Brain microvascular endothelial cell (primary cell): ENCODE measurements around the gene ATP5F1D.

Experiments used
- DNase-seq: peaks from one replicate; pipeline ENCODE4 v3.0.0-alpha.2; 2020
- H3K27ac ChIP-seq: fragments of 250-450 bp; sonication (Bioruptor Pico); 2 replicates; pipeline ENCODE4 v1.5.1; 2020; ENCODE audit warnings: mild to moderate bottlenecking, moderate library complexity
- H3K27me3 ChIP-seq: fragments of 250-450 bp; sonication (Bioruptor Pico); replicated peaks from 2 replicates; pipeline ENCODE4 v1.5.1; 2020; ENCODE audit warnings: mild to moderate bottlenecking
- H3K36me3 ChIP-seq: fragments of 250-450 bp; sonication (Bioruptor Pico); replicated peaks from 2 replicates; pipeline ENCODE4 v1.5.1; 2020; ENCODE audit warnings: mild to moderate bottlenecking
- H3K4me3 ChIP-seq: 2 replicates; pipeline ENCODE4 v1.5.1; 2011; ENCODE audit warnings: low read depth, mild to moderate bottlenecking, control low read depth, low read length, moderate library complexity
- CTCF ChIP-seq: IDR thresholded peaks from 2 replicates; pipeline ENCODE4 v1.5.1; 2011; ENCODE audit warnings: low read depth, mild to moderate bottlenecking, moderate library complexity, low read length, control low read depth, inconsistent platforms; ENCODE audit errors: missing control alignments
- in situ Hi-C: cut with HindIII; loops from 2 replicates; pipeline ENCODE4 v1.10.0; 2017; ENCODE audit warnings: low sequenced_read_pairs, low pct_ligation_motif_present

The ATP5F1D gene

GRCh38 chr19:1284979-1285736, 43.6 kb downstream of the ATP5F1D start:
- Histone ChIP-seq H3K27ac (no peak overlapping the region), H3K27me3 (peaks cover 52% of the 10 kb centered on the region), H3K36me3 (no peaks in the 10 kb centered on the region), H3K4me3 (no peak overlapping the region)
- DNase-seq: no peak
- TF ChIP-seq CTCF: no peak
- in situ Hi-C loops: loop anchor here (5.0 to 10.0 kb wide), 3 partner anchors 90 to 187 kb away; no protein-coding TSS in a partner anchor

- H3K27me3 ChIP-seq: peaks cover 54% of the 10 kb centered on the region
- no peak within 1 kb of the TSS for H3K4me3 ChIP-seq
- in situ Hi-C loops: loop anchor here (10.0 kb wide), 1 partner anchor 89 kb away; no protein-coding TSS in a partner anchor
Observed at GRCh38 chr19:1285737-1286360, 44.3 kb downstream of the ATP5F1D start, which contains the start of gene EFNA2. TSS of gene EFNA2 (plus strand) at chr19:1285873. CDS start at chr19:1286169, 296 bp downstream.

GRCh38 chr19:1286487-1287353, 45.2 kb downstream of the ATP5F1D start:
- in situ Hi-C loops: loop anchor here (10.0 kb wide), 1 partner anchor 88 kb away; no protein-coding TSS in a partner anchor
- Histone ChIP-seq H3K27ac (no peak overlapping the region), H3K4me3 (no peak overlapping the region), H3K36me3 (no peaks in the 10 kb centered on the region), H3K27me3 (peaks cover 54% of the 10 kb centered on the region)
- no peak for TF ChIP-seq CTCF
- DNase-seq: no peak

More at GRCh38 chr19:1285737-1286360, 44.3 kb downstream of the ATP5F1D start, which contains the start of gene EFNA2:
- no peak for DNase-seq
- H3K36me3 ChIP-seq: no peaks in the 10 kb centered on the region
- no peak within 1 kb of the TSS for H3K27ac ChIP-seq
- no peak for TF ChIP-seq CTCF

GRCh38 chr19:1287354-1288225, 46.0 kb downstream of the ATP5F1D start:
- H3K27me3 ChIP-seq: peaks cover 54% of the 10 kb centered on the region
- no peak for TF ChIP-seq CTCF

GRCh38 chr19:1288226-1288612, 46.7 kb downstream of the ATP5F1D start:
- Histone ChIP-seq H3K27me3 (peaks cover 54% of the 10 kb centered on the region), H3K36me3 (no peaks in the 10 kb centered on the region), H3K27ac (no peak overlapping the region), H3K4me3 (no peak overlapping the region)
- no peak for TF ChIP-seq CTCF
- no peak for DNase-seq
- in situ Hi-C loops: loop anchor here (10.0 kb wide), 1 partner anchor 87 kb away; no protein-coding TSS in a partner anchor

More at GRCh38 chr19:1287354-1288225, 46.0 kb downstream of the ATP5F1D start:
- Histone ChIP-seq H3K27ac (no peak overlapping the region), H3K36me3 (no peaks in the 10 kb centered on the region), H3K4me3 (no peak overlapping the region)
- DNase-seq: no peak
- in situ Hi-C loops: loop anchor here (10.0 kb wide), 1 partner anchor 87 kb away; no protein-coding TSS in a partner anchor
